ENCODE data around the gene SH3BP4.

SH3BP4 gene

DNA sequence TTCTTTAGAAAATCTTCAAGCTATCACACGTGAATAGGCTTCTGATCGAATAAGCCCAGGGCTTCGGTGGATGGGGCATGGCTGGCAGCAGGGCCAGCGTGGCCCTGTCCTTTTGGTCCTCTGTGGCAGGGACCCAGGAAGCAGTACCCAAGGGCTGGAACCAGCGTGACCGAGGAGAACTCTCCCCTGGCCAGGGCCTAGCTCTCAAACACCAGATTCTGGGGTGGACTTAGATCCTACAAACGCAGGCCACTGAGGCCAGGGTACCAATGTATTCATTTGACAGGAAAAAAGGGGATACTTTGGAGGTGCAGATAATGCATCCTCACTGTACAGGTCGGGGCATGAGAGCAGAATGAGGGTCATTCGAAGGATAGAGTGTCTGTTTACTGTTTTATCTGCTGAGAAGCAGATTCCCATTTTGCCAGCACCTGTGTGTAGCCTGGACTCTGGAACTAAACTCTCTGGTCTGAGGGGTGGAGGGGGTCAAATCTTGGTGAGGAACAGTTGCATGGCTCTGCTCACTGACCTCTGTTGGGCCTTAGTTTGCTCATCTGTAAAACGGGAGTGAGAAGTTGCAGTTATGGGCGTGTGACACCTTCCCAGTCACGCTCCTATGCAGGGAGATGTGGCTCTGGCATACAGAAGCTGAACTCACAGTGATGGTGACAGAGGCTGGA is 51.4 kb downstream of the SH3BP4 start:
- DNase-seq (ENCODE audit: low read depth), result no peak
- TF ChIP-seq CTCF (IDR thresholded peaks at IDR 0.05; ENCODE audit: low read depth, low read length, missing control alignments), result no peak
- H3K4me3 ChIP-seq (ENCODE audit: low read depth, low read length), result no peak overlapping the region

DNA sequence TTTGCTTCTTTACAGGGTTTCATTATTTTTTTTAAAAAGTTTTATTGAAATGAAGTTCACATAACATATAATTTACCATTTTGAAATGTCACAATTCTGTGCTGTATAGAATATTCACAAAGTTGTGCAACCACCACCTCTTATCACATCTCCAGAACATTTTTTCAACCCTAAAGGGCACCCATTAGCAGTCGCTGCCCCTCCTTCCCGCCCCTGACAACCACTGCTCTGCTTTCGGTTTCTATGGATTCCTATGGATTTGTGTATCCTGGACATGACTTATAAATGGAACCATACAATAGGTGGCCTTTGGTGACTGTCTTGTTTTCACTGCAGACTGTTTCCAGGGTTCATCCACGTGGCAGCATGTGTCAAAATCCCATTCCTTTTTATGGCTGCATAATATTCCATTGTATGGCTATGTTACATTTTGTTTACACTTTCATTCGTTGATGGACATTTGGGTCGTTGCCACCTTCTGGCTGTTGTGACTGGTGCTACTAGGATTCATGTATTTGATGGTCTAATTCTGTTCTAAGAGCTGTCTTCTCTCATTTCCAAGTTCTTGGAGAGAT is 52.6 kb downstream of the SH3BP4 start:
- no peak for DNase-seq (ENCODE audit: low read depth)
- H3K4me3 ChIP-seq (ENCODE audit: low read depth, low read length), result no peak overlapping the region
- TF ChIP-seq CTCF (IDR thresholded peaks at IDR 0.05; ENCODE audit: low read depth, low read length, missing control alignments), result no peak

DNA sequence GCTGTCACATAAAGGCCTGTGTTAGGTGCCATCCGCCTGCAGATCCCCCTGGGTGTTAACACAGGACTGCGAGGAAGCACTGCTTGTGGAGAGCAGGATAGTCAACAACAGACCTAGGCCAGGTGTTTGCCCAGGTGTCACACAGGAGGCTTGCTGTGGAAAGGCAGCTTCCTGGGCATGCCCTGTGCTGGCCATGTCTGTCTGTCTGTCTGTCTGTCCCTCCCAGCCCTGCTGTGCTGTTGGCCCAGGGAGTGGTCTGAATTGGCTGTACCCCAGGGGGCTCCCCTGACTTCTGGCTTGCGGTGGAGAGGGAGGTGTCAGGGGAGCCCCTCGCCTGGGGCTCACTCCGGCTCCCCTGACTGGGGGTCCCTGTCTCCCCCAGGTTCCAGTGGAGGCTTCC is 53.2 kb downstream of the SH3BP4 start:
- no peak for DNase-seq (ENCODE audit: low read depth)
- no peak overlapping the region for H3K4me3 ChIP-seq (ENCODE audit: low read depth, low read length)
- no peak for TF ChIP-seq CTCF (IDR thresholded peaks at IDR 0.05; ENCODE audit: low read depth, low read length, missing control alignments)

DNA sequence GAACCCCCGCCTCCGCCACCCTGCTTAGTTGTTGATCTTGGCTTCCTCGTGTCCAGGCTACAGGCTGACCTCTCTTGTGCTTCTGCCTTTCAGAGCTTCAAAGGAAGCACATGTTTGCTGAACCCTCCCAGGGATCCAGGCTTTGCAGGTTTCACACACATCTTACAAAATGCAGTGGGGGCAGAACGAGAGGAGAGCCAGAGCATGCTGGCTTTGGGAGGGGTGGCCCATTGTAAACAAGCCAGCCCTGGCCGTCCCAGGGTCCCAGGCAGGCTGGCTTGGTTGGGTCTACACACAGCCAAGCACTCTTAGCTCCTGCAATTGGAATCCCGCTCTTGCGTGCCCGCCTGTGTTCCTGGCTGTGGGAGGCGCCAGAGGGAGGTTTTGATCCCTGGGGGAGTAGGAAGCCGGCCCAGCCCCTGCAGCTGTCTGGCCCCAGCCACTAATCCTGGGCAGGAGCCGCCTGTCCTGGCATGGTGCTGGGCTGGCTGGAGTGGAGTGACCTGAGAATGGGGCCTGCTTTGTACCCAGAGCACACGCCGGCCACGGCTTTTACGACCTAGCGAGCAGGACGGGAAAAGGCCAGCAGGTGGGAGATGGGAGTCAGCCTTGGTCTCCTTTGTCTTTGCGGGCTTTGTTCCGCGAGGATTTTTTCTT is 53.9 kb downstream of the SH3BP4 start:
- no peak for TF ChIP-seq CTCF (IDR thresholded peaks at IDR 0.05; ENCODE audit: low read depth, low read length, missing control alignments)
- no peak for DNase-seq (ENCODE audit: low read depth)
- no peak overlapping the region for H3K4me3 ChIP-seq (ENCODE audit: low read depth, low read length)

- no peak overlapping the region for H3K4me3 ChIP-seq (ENCODE audit: low read depth, low read length)
- no peak for DNase-seq (ENCODE audit: low read depth)
- no peak for TF ChIP-seq CTCF (IDR thresholded peaks at IDR 0.05; ENCODE audit: low read depth, low read length, missing control alignments)
Measured at GRCh38 chr2:235006461-235006860, 54.6 kb downstream of the SH3BP4 start.

DNA sequence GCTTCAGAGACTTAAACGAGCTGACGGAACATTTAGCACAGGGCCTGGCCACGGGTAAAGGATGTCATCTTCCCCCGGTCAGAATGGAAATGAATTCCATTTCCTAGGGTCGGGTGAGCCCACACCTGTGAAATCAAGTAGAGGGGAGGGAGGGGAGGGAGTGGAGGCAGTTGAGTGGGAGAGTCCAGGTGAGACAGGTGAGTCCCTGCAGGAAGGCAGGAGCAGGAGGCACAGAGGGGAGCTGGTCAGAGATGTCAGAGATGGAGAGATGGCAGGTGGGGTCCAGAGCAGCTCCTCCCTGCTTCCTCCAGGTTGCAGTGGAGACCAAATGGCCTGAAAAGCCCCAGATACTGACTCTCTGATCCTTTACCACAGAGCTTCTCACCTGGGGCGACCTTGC is 55.2 kb downstream of the SH3BP4 start:
- no peak for TF ChIP-seq CTCF (IDR thresholded peaks at IDR 0.05; ENCODE audit: low read depth, low read length, missing control alignments)
- DNase-seq (ENCODE audit: low read depth), result no peak
- H3K4me3 ChIP-seq (ENCODE audit: low read depth, low read length), result no peak overlapping the region

All from GM12864 (cell line).